ENCODE results near the gene KIAA0930.

- TF ChIP-seq, protein P1, sequence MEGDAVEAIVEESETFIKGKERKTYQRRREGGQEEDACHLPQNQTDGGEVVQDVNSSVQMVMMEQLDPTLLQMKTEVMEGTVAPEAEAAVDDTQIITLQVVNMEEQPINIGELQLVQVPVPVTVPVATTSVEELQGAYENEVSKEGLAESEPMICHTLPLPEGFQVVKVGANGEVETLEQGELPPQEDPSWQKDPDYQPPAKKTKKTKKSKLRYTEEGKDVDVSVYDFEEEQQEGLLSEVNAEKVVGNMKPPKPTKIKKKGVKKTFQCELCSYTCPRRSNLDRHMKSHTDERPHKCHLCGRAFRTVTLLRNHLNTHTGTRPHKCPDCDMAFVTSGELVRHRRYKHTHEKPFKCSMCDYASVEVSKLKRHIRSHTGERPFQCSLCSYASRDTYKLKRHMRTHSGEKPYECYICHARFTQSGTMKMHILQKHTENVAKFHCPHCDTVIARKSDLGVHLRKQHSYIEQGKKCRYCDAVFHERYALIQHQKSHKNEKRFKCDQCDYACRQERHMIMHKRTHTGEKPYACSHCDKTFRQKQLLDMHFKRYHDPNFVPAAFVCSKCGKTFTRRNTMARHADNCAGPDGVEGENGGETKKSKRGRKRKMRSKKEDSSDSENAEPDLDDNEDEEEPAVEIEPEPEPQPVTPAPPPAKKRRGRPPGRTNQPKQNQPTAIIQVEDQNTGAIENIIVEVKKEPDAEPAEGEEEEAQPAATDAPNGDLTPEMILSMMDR (IDR thresholded peaks at IDR 0.05): no peak
- no peak for TF ChIP-seq EZH2 (IDR thresholded peaks at IDR 0.05; ENCODE audit: borderline replicate concordance, insufficient read depth, low read depth, low read length, poor library complexity, severe bottlenecking)
These were observed 40.3 kb upstream of the KIAA0930 start for GRCh38 chr22:45281010-45281409.

Data from B cell (primary cell).